ENCODE data around the gene RARG.
"Not testable (repeated sequence)": the region's sequence is repeated elsewhere in the genome, so short reads cannot be mapped to it uniquely, and the experiment has no call there.

The RARG gene

DNA sequence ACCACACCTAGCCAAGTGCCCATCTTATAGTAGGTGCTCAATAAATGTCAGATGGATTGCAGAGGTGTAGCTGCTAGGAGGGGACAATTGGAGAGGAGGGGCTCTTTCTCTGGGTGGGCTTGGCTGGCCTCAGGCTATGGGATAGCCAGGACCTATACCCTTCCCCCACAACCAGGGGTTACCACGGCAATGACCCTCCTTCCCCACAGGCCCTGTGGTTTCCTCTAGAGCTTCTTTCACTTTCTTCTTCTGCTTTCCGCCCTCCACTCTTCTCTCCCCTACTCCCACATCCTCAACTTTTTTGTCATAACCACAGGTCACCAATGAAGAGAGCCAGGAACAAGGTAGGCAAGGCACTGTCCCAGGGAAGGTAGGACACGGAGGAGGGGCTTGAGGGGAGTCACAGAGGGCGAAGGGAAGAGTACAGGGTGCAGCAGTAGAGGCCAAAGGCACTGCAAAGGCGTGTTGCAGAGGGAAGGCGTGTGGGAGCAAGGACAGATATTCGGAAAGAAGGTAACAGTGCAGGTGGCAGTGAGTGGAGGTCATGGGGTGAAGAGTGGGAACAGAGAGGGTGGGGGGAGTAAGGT is 23.0 kb downstream of the RARG start:
- DNase-seq (ENCODE audit: low read depth in 3 of 3): no peak

DNA sequence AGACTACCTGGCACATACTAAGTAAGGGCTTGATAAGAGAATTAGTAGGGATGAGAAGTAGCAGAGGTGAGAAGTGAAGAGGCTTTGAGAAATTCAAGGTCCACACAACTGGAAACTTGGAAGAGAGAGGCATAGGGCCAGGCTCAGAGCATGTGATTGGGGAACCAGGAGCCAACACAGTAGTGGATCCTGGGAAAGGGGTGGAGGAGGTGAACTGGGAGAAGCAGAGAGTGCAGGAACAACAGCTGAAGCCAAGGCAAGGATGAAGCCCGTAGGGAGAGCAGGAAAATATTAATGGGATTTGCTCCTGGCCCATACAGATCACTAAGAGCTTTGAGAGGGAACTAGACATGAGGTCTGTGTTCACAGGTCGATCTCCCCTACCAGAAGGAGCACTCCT is 23.6 kb downstream of the RARG start:
- no peak for DNase-seq (ENCODE audit: low read depth in 3 of 3)

DNA sequence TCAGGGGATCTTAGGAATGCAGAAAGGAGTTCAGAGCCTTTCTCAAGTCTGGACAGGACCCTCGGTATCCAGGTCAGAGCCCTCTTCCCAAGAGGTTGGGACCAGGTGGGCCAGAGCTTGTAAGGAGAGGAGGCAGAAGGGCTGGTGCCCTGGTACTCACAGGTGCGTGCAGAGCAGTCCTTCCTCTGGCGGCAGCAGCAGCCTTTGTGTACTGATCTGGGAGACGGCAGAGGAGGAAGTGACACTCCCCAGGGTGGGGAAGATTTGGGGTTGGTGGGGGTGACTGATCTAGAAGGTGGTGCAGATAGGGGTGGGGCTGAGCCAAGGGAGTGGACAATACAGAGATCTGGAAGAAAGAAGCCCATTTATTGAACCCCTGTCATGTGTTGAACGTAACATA is 25.0 kb downstream of the RARG start, which contains the start of gene ITGB7:
Gene ITGB7 (minus strand): TSS at position 210 of the 400 bp plus-strand sequence. CDS start 6,808 bp downstream, outside the sequence.
- no peak for DNase-seq (ENCODE audit: low read depth in 3 of 3)

DNA sequence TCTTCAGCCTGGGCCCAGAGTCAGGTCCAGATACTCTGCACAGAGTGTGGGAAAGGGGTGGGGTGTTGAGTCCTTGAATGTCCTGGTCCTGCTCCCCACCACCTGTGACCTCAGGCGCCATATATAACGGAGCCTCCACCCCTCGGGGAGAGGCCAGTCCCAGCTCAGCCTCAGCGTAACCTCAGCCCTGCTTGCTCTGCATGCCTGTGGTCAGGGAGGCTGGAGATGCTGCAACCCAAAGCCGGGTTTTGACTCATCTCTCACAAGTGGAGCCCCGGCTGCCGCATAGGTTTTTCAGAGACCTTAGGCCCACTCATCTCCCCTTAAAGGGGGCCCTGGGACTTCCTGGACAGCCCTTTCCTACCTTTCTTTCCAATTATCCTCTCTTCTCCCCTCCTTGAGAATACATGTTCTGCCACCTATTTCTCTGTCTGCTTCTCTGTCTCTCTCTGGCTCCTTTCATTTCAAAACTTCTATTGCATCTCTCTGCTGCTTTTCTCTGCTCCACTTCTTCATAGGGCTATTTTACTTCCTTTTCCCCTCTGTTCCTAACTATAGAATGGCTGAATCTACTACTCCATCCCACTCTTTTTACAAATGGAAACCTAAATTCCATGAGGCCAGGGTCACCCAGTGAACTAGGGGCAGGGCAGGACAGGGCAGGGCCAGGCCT is 26.1 kb downstream of the RARG start:
- DNase-seq (ENCODE audit: low read depth in 3 of 3): peak; percentile 68 to 72 (median 70)

DNA sequence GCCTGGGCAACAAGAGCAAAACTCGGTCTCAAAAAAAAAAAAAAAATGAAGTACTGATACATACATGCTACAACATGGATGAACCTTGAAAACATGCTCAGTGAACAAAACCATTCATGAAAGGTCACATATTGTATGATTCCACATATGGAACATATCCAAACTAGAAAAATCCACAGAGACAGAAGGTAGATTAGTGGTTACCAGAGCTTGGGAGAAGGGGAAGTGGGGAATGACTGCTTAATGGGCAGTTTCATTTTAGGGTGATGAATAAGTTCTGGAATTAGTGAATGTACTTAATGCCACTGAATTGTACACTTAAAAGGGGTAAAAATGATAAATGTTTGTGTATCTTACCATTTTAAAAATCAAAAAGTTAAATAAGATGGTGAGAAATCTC is 27.7 kb downstream of the RARG start:
- no peak for DNase-seq (ENCODE audit: low read depth in 3 of 3)

DNA sequence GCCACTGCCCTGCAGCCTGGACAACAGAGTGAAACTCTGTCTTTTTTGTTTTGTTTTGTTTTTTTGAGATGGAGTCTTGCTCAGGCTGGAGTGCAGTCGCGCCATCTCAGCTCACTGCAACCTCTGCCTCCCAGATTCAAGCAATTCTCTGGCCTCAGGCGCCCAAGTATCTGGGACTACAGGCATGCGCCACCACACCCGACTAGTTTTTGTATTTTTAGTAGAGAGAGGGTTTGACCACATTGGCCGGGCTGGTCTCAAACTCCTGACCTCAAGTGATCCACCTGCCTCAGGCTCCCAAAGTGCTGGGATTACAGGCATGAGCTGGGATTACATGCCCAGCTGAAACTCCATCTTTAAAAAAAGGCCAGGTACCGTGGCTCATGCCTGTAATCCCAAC is 29.7 kb downstream of the RARG start:
- not testable (repeated sequence) for DNase-seq (ENCODE audit: low read depth in 3 of 3)

DNA sequence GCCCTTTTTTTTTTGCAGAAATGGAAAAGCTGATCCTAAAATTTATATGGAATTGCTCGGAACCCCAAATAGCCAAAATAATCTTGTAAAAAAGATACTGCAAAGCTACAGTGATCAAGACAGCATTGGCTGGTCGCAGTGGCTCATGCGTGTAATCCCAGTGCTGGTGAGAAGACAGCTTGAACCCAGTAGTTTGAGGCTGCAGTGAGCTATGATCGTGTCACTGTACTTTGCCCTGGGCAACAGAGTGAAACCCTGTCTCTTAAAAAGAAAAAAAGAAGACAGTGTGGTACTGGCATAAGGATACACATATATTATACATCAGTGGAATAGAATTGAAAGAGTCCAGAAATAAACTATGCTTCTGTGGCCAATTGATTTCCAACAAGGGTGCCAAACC is 30.4 kb downstream of the RARG start:
- no peak for DNase-seq (ENCODE audit: low read depth in 3 of 3)

DNA sequence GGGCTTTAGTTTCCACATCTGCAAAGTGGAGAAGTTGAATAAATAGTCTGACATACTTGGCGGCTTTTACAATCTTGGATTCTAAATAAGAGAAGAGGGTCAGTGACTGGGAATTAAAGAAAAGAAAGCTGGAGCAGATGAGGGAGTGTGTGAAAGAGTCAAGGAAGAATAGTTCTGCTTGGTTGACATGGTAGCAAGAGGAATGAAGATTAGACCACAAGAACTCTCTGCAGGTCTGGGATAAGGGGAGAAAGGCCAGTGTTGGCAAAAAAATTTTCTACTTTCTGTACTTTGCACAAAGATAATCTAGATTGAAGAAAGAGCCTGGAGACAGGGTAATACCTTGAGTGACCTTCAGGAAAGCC is 30.9 kb downstream of the RARG start:
- DNase-seq (ENCODE audit: low read depth in 3 of 3): no peak

DNA sequence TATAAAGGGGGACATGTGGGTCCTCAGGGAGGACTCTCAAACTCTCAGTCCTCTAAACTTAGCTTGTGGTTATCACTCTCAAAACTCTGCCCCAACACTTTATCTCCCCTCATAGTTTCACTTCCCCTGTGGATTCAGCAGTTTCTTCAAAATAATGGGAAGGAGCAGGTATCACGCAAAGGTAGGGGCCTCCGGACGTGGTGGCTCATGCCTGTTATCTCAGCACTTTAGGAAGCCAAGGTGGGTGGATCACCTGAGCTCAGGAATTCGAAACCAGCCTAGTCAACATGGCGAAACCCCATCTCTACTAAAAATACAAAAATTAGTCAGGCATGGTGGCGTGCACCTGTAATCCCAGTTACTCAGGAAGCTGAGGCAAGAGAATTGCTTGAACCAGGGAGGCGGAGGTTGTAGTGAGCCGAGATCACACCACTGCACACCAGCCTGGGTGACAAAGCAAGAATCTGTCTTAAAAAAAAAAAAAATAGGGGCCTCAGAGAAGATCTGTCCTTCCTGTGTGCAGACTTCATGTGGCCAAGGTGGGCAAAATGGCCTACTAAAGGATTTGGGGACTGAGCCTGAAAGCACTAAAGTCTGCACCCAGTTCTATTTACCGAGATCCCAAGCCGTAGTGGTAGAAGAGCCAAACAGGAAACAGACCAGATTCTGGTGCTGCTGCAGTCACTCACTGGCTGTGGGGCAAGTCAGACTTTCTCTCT is 31.4 kb downstream of the RARG start:
- DNase-seq (ENCODE audit: low read depth in 3 of 3): no peak

DNA sequence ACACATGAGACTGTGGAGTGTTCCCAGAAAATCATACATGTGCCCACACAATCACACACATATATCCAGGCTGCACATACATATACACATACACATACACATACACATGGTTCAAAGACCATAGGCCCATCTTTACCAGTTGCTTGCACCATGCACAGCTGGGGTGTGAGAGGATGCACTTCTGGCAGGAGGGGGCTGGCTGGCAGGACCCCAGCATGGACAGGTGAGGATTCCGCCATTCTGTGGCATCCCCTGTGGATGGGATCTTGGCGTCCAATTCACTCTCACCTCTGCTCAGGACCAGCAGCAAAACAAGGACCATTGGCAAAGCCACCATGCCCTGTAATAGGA is 31.9 kb downstream of the RARG start:
- DNase-seq (ENCODE audit: low read depth in 3 of 3): no peak

DNA sequence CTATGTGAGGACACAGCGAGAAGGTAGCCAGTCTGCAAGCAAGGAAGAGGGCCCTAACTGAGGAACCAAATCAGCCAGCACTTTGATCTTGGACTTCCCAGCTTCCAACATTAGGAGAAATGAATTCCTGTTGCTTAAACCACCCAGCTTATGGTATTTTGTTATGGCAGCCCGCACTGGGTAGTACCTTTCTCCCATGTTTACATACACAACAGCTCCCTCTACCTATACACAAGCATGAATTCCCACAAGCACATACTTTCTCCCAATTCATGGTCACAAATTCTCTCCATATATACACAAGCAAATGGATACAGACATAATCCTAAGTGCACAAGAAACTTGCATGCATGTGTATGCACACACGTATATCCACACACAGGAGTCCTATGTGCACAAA is 32.3 kb downstream of the RARG start:
- DNase-seq (ENCODE audit: low read depth in 3 of 3): no peak

DNA sequence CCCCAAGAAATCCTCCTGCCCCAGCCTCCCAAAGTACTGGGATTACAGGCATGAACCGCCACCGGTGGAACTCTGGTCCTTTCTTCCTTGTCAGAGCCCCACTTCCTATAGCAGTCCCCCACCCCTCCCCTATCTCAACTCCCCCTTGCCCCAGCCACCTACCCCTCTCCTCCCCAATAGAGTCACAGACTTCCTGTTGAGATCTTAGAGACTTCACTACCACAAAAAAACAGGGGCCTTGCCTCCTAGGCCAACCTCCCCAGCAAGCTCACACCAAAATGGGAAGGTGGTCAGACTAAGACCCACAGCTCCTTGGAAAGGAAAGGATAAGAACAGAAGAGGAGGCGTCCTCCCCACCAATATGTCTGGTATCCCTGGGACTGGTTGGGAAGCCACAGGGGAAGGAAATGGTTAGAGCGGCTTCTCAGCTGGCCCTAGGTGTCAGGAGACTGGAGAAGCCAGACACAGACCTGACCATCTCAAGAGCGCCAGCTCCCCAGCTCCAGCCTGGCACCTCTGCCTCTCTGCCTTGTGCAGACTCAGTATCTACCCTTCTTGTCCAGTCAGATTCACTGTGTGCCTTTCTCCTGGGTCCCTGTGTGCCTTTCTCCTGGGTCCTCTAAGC is 33.4 kb downstream of the RARG start:
- no peak for DNase-seq (ENCODE audit: low read depth in 3 of 3)

DNA sequence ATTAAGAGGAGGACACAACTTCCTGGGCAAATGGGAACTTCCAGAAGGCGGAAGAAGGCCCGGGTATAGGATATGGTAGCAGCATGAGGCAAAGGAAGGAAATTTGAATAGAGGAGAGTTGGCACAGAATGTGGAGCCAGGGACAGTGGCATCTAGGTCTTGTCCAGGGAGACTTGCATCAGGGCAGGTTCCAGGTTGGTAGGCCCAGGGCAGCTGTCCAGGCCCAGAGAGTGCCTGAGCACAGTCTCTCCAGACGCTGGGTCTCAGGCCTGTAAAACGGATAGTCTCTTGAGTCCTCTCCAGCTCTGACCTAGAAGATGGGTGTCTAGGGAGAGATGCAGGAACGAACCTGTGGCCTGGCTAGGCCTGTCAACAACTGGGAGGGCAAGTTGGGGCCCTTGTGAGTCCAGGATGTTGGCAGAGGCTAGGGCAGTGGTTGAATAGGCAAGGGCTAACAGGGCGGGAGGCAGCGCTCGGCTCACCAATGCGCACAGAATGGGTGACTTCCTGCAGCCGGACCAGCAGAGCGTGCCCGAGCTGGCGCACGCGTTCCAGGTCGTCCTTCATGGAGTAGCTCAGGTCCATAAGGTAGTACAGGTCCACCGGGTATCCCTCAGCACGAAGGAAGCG is 34.9 kb downstream of the RARG start:
- DNase-seq (ENCODE audit: low read depth in 3 of 3): no peak

DNA sequence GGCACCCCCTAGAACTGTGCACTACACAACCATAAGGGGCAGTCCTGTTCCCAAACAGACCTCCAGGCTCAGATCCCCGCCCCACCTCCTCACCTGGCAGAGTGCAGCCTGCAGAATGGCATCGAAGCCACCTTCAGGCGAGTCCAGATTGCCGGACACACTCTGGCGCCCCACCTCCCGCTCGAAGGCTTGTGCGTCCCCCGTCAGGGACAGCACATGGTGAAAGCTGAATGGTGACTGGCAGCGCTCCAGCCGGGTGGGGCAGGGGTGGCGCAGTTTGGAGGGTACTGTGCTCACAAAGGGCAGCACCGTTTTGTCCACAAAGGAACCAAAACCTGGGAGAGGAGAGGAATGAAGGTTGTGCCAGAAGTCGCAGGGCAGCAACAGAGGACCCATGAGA is 35.5 kb downstream of the RARG start:
- DNase-seq (ENCODE audit: low read depth in 3 of 3): no peak

DNA sequence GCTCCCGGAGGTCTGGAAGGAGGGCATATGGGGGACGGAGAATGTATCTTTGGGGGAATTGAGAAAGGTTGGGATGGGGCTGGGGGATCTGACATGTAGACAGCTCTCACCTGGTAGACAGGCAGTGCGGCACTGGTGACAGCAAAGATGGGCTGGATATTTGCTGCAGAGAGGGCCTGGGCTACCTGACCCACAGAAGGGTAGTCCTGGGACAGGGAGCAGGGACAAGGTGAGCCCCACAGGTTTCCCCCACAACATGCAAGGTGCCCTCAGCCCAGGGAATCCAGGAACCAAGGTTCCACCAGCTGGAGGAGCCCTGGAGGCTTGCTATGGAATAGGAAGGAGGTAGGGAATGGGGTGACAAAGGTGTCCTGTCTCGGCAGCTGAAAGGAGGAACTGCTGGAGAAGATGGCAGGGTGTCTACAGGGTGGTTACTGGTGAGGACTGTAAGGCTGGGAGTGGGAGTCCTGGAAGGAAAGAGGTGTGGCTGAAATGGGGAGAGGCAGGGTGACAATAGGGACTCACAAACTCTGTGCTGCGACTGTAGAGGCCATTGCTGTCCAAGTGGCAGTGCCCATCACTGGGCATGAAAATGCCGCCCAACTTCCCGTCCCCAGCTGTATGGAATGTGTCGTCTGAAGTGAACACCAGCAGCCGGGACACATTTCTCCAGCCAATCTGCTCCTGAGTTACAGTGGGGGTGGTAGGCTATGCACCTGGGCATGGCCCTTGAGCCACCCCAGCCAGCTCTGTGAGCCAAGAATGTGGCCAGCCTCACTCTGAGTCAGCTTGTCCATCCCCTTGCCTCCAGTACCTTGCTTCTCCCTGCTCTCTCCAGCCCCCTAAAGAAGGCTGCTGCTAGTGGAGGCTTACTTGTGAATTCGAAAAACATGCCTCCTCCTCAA is 36.2 kb downstream of the RARG start:
- no peak for DNase-seq (ENCODE audit: low read depth in 3 of 3)

DNA sequence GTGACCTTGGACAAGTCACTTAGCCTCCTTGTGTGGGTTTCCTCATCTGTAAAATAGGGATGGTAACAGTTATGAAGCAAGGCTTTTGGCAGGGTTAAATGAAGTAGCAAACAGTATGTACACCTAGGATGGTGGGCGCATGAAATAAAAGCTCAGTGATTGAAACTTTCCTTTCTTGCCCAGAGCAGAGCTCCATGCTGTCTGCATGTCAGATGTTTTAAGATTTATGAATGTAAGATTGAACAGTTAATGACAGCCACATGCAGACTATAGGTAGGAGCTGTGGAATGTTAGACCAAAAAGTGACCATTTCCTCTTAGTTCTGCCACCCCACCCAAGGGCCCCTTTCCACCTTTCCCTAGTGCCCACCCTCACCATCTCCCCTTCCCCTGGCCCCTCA is 37.0 kb downstream of the RARG start:
- DNase-seq (ENCODE audit: low read depth in 3 of 3): no peak

DNA sequence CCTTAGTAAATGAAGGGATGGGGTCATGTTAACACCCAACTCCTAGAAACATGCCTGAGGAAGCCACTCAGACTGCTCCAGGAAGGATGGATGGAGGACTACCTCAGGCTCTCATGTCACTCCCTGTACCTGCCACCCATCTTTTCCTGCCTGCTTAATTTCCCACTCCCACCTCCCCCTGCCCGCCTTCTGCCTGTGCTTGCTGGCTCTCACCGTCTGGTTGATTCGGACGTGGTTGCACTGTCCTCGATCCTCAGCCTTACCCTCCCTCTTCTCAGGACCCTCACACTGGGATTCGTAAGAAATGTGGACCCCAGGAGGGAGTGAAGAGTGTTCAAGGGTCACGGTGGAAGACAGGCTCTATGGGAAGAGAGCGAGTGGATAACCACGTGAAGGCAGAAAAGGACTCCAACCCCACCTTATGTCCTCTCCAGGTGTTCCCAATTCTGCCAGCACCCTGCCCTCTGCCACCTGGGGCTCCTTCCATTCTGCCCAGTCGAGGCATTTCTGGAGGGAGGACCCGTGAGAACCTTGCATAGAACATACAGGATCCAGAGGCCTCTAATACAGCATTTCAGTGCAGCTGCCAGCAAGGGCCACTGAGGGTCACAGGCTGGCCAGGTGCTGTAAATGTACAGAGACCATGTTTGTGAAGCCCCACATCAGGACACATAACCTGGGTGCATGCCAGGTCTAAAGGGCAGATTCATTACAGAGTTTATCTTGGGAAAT is 37.9 kb downstream of the RARG start:
- no peak for DNase-seq (ENCODE audit: low read depth in 3 of 3)

DNA sequence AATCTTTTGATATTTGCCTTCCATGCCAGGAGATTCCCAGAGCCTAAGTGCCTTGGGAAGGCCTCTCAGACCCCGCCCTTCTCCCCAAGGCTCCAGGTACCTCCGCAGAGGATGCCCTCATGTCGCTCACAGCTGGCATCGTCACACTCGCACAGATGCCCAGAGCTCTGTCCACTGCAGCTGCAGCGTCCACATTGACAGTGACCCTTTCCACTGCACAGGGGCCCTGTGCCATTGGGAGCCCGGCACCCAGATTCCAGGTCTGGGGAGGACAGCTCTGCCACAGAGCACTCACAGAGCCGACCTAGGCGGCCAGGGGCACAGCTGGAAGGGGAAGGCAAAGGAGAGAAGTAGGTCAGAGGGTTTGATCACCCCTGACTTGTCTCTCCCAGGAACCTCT is 39.0 kb downstream of the RARG start:
- no peak for DNase-seq (ENCODE audit: low read depth in 3 of 3)

DNA sequence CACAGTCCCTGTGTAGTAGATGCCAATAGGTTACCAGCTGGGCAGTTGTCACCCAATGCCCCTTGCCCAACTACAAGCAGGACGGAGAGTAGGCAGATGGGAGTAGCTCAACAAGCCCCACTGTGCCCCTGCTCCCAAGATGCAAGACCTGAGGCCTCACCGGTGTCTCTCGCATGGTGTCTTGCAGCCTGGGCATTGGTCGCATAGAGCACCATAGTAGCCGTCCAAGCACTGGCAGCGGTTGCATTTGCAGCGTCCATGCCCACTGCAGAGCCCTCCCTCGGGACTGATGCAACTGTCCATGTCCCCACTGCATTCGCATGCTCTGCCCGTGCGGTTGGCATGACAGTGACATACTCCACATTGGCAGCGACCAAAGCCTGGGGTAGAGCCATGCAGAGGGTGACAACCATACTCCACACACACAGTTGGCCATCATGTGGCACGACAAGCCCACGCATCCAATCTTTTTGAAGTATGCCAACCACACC is 39.4 kb downstream of the RARG start:
- DNase-seq (ENCODE audit: low read depth in 3 of 3): no peak

DNA sequence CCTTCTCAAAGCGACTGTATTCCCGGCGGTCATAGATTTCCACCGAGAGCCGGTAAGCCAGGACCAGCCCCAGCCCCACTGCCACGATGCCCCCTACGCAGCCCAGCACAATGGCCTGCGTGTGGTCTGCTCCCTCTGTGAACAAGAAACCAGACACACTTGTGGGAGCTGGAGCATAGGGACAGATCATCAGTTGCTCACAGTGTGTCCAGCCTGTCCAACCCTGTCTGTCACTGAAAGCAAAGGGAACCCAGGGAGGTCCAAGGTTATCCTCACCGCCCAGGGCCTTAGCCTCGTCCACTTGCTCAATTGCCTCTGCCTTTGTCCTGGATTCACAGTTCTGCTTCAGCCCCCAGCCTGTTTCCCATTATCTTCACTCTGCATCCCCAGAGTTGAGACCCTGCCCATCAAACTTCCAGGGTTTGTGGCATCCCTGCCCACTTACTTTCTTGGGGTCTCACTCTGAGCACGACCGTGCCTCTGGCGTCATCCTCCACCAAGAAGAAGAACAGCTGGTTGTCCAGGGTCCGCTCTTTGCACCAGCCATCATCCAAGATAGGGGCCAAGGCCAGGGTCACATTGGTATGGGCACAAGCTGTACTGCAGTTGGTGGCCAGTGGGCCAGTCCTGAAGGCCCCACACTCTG is 40.0 kb downstream of the RARG start:
- no peak for DNase-seq (ENCODE audit: low read depth in 3 of 3)

Data from stimulated activated CD4-positive, alpha-beta T cell treated with anti-CD3 and anti-CD28 coated beads, TNF-alpha, amount 100 ng/mL, for 48 hours (primary cell).